Measurements from ENCODE around the gene DCLK1. TPM values are rescaled to one million over a fixed set of nuclear protein-coding genes. Genes with fewer than 3 reads are reported as not detected.

The DCLK1 gene
- total and polyA plus RNA-seq, 7 donors = 1.2 to 64.8 (median 10.2) TPM

- Histone ChIP-seq H3K27me3 (no peaks in the 10 kb centered on the region), H3K27ac (no peak overlapping the region), H3K4me1 (peaks cover 0 to 6% (median 3%) of the 10 kb centered on the region in 4 donors), H3K9me3 (no peaks in the 10 kb centered on the region), H3K36me3 (no peaks in the 10 kb centered on the region), H3K4me3 (no peak overlapping the region)
- 38 to 65% methylated on average over 4 of the region's 4 CpGs for WGBS, 2 donors
- intact Hi-C loops (cut with DNase I) = no loop called here
- TF ChIP-seq POLR2A (IDR thresholded peaks at IDR 0.05) (no peak), EP300 (IDR thresholded peaks at IDR 0.05) (no peak), POLR2AphosphoS5 (IDR thresholded peaks at IDR 0.05) (no peak)
- TF ChIP-seq, protein P1, sequence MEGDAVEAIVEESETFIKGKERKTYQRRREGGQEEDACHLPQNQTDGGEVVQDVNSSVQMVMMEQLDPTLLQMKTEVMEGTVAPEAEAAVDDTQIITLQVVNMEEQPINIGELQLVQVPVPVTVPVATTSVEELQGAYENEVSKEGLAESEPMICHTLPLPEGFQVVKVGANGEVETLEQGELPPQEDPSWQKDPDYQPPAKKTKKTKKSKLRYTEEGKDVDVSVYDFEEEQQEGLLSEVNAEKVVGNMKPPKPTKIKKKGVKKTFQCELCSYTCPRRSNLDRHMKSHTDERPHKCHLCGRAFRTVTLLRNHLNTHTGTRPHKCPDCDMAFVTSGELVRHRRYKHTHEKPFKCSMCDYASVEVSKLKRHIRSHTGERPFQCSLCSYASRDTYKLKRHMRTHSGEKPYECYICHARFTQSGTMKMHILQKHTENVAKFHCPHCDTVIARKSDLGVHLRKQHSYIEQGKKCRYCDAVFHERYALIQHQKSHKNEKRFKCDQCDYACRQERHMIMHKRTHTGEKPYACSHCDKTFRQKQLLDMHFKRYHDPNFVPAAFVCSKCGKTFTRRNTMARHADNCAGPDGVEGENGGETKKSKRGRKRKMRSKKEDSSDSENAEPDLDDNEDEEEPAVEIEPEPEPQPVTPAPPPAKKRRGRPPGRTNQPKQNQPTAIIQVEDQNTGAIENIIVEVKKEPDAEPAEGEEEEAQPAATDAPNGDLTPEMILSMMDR (IDR thresholded peaks at IDR 0.05) = no peak
- no peak for DNase-seq
Measured at GRCh38 chr13:36061621-36062020, 69.6 kb downstream of the DCLK1 start.

GRCh38 chr13:36061054-36061453 lies 70.1 kb downstream of the DCLK1 start:
- 42 to 62% methylated on average over 4 of the region's 4 CpGs for WGBS, 2 donors
- Histone ChIP-seq H3K9me3 (no peaks in the 10 kb centered on the region), H3K27me3 (no peaks in the 10 kb centered on the region), H3K4me1 (peaks cover 0 to 6% (median 3%) of the 10 kb centered on the region in 4 donors), H3K36me3 (no peaks in the 10 kb centered on the region), H3K4me3 (no peak overlapping the region), H3K27ac (no peak overlapping the region)
- no peak for TF ChIP-seq POLR2AphosphoS5 (IDR thresholded peaks at IDR 0.05)
- TF ChIP-seq, protein P1 (IDR thresholded peaks at IDR 0.05) = no peak
- TF ChIP-seq POLR2A (IDR thresholded peaks at IDR 0.05) = no peak
- TF ChIP-seq EP300 (IDR thresholded peaks at IDR 0.05) = no peak
- DNase-seq = no peak
- intact Hi-C loops (cut with DNase I) = no loop called here

DNA sequence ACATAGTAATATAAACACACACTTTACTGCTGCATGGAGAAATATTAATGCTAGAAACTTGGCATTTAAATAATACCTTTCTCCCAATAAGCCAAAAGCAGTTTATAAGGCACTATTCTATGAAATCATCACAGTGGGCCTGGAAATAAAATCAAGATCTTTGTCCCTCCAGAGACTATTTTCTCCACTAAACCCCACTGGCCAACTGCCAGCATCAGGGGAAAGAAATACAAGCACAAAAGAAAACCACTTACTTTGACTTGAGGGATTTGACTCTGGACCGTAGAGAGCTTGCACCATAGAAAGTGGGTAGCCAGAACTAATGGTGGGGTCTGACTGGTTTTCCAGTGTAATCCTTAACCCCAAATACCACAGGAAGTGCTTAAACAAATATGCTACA lies 71.9 kb downstream of the DCLK1 start:
- TF ChIP-seq POLR2A (IDR thresholded peaks at IDR 0.05) (no peak), EP300 (IDR thresholded peaks at IDR 0.05) (no peak)
- TF ChIP-seq, protein P1 (IDR thresholded peaks at IDR 0.05) = no peak
- intact Hi-C loops (cut with DNase I) = no loop called here
- no peaks in the 10 kb centered on the region for H3K9me3 ChIP-seq
- no peak overlapping the region for H3K4me3 ChIP-seq
- peaks cover 0 to 14% (median 3%) of the 10 kb centered on the region in 4 donors for H3K4me1 ChIP-seq
- H3K27ac ChIP-seq = no peak overlapping the region
- no peaks in the 10 kb centered on the region for H3K36me3 ChIP-seq
- DNase-seq = peak; percentile 68
- no peaks in the 10 kb centered on the region for H3K27me3 ChIP-seq
- 70 to 78% methylated on average over 1 of the region's 1 CpG for whole genome bisulfite sequencing, 2 donors

GRCh38 chr13:36058116-36058515 lies 73.1 kb downstream of the DCLK1 start:
- intact Hi-C loops (cut with DNase I) = no loop called here
- Histone ChIP-seq H3K9me3 (no peaks in the 10 kb centered on the region), H3K4me3 (no peak overlapping the region), H3K27me3 (no peaks in the 10 kb centered on the region), H3K27ac (no peak overlapping the region), H3K4me1 (peaks cover 0 to 14% (median 3%) of the 10 kb centered on the region in 4 donors), H3K36me3 (no peaks in the 10 kb centered on the region)
- no peak for DNase-seq
- TF ChIP-seq, protein P1 (IDR thresholded peaks at IDR 0.05) = no peak
- TF ChIP-seq POLR2A (IDR thresholded peaks at IDR 0.05) (no peak), POLR2AphosphoS5 (IDR thresholded peaks at IDR 0.05) (no peak), EP300 (IDR thresholded peaks at IDR 0.05) (no peak)
- WGBS, 2 donors = 73 to 81% methylated on average over 2 of the region's 2 CpGs

DNA sequence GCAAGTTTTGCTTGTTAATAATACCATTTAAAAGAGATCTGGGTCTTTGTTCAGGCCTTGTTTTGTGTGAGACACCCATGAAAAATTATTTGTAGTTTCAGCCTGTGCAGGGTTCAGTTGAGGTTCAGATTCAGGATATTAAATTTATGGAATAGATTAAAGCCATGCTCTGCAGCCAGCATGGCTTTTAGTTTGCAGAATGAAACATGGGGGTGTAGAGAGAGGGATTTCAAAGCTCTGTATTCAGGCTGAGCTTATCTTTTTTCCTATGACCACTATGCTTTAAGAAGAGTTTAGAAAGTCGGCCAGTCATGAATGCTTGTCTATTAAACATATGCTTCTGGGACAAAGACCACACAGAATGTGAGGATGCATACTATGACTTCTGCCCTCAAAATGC lies 73.6 kb downstream of the DCLK1 start:
- no peak overlapping the region for H3K4me3 ChIP-seq
- H3K27me3 ChIP-seq = no peaks in the 10 kb centered on the region
- intact Hi-C loops (cut with DNase I) = no loop called here
- no peak for DNase-seq
- H3K36me3 ChIP-seq = no peaks in the 10 kb centered on the region
- H3K4me1 ChIP-seq = peaks cover 0 to 14% (median 3%) of the 10 kb centered on the region in 4 donors
- no peaks in the 10 kb centered on the region for H3K9me3 ChIP-seq
- H3K27ac ChIP-seq = no peak overlapping the region
- 79 to 84% methylated on average over 1 of the region's 1 CpG for WGBS, 2 donors
- TF ChIP-seq POLR2A (IDR thresholded peaks at IDR 0.05) = no peak
- TF ChIP-seq EP300 (IDR thresholded peaks at IDR 0.05) = no peak
- TF ChIP-seq, protein P1 (IDR thresholded peaks at IDR 0.05) = no peak
- no peak for TF ChIP-seq POLR2AphosphoS5 (IDR thresholded peaks at IDR 0.05)
